Psoas muscle (tissue), 8 donors: ENCODE data around the gene FKBP5. TPM values are rescaled to one million over a fixed set of nuclear protein-coding genes. Genes with fewer than 3 reads are reported as not detected.
A peak's percentile ranks its signal among the peaks of the same experiment; 100 is the strongest.
"Not testable (repeated sequence)": the region's sequence is repeated elsewhere in the genome, so short reads cannot be mapped to it uniquely, and the experiment has no call there.

ENCODE experiments used
- ATAC-seq, 4 donors: fragments of 200-7000 bp; cut with Tn5 transposase; one replicate each; pipeline ENCODE4 v1.9.1; 2020; ENCODE audit warnings: moderate library complexity in 3 of 4, mild to moderate bottlenecking in 2 of 4
- DNase-seq, 2 donors: peaks; one replicate each; pipeline ENCODE4 v3.0.0-alpha.2; 2020
- H3K27ac ChIP-seq: fragments of 200-600 bp; one replicate; pipeline ENCODE4 v1.8.0; 2022
- H3K27me3 ChIP-seq, 3 donors: fragments of 200-600 bp in 1 of 3; one replicate each; pipeline versions ENCODE4 v1.6.1 to v1.8.0; 2013 to 2022; ENCODE audit warnings: low read length in 2 of 3, mild to moderate bottlenecking in 2 of 3, moderate library complexity in 1 of 3; ENCODE audit not compliant: insufficient read depth in 3 of 3
- H3K36me3 ChIP-seq, 2 donors: fragments of 200-600 bp in 1 of 2; one replicate each; pipeline versions ENCODE4 v1.6.1 to v1.8.0; 2013 to 2022; ENCODE audit warnings: low read depth in 1 of 2, mild to moderate bottlenecking in 1 of 2, moderate library complexity in 1 of 2; ENCODE audit not compliant: insufficient read depth in 1 of 2
- H3K4me1 ChIP-seq: fragments of 200-600 bp; one replicate; pipeline ENCODE4 v1.8.0; 2022
- H3K4me3 ChIP-seq: fragments of 200-600 bp; one replicate; pipeline ENCODE4 v1.8.0; 2022; ENCODE audit warnings: mild to moderate bottlenecking
- H3K9me3 ChIP-seq: fragments of 200-600 bp; one replicate; pipeline ENCODE4 v1.8.0; 2022
- WGBS, 3 donors: extraction: QIAGEN DNeasy Blood & Tissue Kit; methylation state at CpG; one replicate each; pipeline versions ENCODE4 v1.1.6 to v1.1.7; 2013; 5-methylcytosine and 5-hydroxymethylcytosine counted together
- intact Hi-C, 2 donors: fragments of 100-400 bp; cut with DNase I; formaldehyde crosslinking; loops; one replicate each; pipeline versions ENCODE4 v1.11.0 to v1.14.2; 2022
- polyA plus RNA-seq, 3 donors: library from polyadenylated mRNA; stranded (reverse); fragments of 200-250 nt; gene quantifications; one replicate each; pipeline ENCODE4 v1.2.3, GENCODE V29; 2013
- total RNA-seq, 4 donors: library from RNA; stranded (reverse); fragmentation: NEBNext Ultra II Directional in 2 of 4; extraction: Animal tissue kit (Norgen Biotek cat#: 25700) in 2 of 4; gene quantifications; one replicate each; pipeline versions ENCODE4 v1.2.1 to v1.2.4, GENCODE V29; 2021 to 2023
- TF ChIP-seq, protein P1 (sequence below): fragments of 200-600 bp; IDR thresholded peaks from one replicate; pipeline ENCODE4 v1.8.0; 2022; ENCODE audit warnings: antibody characterized with exemption
- donor health status: healthy with polysubstance abuse.
- donor health status: DM: no; HTN: no; CAD: no; lungs with moderate emphysema.
- donor health status: Bipolar disorder and iron deficiency.
- donor health status: healthy.
- donor health status: DM: yes; HTN: yes; CAD: no.
- donor health status: DM: no; HTN: no; CAD: no.
- donor health status: DM: no; HTN: no; CAD: no.
- donor health status: DM: yes; HTN: yes; CAD: no.

FKBP5 gene
- total and polyA plus RNA-seq, 7 donors: 56.5 to 1,905 (median 542) TPM

DNA sequence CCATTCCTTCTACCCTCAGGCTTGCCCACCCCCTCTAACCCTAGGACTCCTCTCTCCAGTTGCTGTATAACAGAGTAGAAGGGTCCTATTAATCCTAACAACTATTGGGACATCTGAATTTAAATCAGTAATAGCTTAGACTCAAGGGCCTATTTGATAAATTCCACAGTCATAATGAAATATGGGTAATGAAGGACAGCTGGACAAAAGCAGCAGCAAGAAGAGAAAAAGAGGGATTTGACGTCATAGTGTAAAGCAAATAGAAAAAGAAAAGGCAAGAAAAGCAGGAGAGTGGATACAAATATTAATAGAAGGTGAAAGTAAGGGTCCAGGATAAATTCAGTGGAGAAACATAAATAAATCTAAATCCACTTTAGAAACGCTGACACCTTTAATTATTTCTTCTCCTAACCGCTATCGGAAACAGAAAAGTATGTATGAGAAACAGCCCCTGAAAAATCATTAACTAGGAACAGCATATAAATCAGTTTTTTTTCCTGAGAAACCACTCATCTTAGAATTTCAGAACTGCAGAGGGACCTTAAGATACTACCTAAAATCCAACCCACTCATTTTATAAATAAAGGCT lies 12.8 kb downstream of the FKBP5 start:
- Histone ChIP-seq H3K27me3 (no peaks in the 10 kb centered on the region), H3K9me3 (no peaks in the 10 kb centered on the region), H3K4me3 (no peak overlapping the region), H3K36me3 (peaks cover 5 to 32% of the 10 kb centered on the region in 2 donors), H3K27ac (peak overlapping the region; percentile 8), H3K4me1 (peaks cover 60% of the 10 kb centered on the region)
- DNase-seq (no peak), ATAC-seq (no peak)
- intact Hi-C loops: no loop called here
- 70 to 89% (median 82%) methylated on average over 4 of the region's 4 CpGs for WGBS, 3 donors
- TF ChIP-seq, protein P1, sequence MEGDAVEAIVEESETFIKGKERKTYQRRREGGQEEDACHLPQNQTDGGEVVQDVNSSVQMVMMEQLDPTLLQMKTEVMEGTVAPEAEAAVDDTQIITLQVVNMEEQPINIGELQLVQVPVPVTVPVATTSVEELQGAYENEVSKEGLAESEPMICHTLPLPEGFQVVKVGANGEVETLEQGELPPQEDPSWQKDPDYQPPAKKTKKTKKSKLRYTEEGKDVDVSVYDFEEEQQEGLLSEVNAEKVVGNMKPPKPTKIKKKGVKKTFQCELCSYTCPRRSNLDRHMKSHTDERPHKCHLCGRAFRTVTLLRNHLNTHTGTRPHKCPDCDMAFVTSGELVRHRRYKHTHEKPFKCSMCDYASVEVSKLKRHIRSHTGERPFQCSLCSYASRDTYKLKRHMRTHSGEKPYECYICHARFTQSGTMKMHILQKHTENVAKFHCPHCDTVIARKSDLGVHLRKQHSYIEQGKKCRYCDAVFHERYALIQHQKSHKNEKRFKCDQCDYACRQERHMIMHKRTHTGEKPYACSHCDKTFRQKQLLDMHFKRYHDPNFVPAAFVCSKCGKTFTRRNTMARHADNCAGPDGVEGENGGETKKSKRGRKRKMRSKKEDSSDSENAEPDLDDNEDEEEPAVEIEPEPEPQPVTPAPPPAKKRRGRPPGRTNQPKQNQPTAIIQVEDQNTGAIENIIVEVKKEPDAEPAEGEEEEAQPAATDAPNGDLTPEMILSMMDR: no peak

DNA sequence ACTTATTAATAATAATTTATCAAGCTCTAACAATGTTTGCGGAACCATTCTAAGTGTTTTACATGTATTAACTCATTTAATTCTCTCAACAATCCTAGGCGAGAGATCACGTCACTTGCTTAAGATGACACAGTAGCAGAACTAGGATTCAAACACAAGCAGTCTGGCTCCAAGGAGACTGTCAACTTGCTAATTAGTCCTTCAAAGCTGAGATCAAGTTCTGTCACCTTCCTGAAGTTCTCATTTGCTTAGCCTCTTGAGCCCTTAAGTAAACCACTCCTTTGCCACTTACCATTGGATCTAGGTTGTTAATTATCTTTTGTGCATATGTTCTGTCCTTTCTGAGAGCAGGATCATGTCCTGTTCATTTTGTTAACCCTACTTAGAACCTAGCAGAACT lies 14.1 kb downstream of the FKBP5 start:
- peaks cover 5 to 26% of the 10 kb centered on the region in 2 donors for H3K36me3 ChIP-seq
- no peaks in the 10 kb centered on the region for H3K9me3 ChIP-seq
- no peaks in the 10 kb centered on the region for H3K27me3 ChIP-seq
- DNase-seq (no peak), ATAC-seq (peak in 2 of 4 donors; percentile 14 to 26)
- peak overlapping the region; percentile 8 for H3K27ac ChIP-seq
- intact Hi-C loops: no loop called here
- H3K4me3 ChIP-seq: no peak overlapping the region
- TF ChIP-seq, protein P1: no peak
- H3K4me1 ChIP-seq: peaks cover 62% of the 10 kb centered on the region
- WGBS, 3 donors: 78 to 96% (median 87%) methylated on average over 3 of the region's 3 CpGs

DNA sequence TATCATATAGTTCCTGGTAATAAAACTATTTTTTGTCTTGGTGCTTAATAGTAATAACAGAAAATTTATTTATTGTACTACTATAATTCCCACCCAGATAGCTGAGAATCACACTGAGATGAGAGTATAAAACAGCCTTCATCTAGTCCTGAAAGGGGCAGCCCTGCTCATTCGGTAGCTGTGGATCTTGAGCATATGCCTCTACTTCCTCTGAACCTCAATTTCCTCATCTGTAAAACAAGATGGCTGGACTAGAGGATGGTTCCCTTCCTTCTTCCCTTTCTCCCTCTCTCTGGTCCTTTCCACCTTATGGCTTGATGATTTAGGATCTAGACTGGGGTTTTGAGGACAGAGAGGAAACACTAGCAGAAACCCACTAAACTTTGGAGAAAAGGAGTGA lies 15.0 kb downstream of the FKBP5 start:
- 75 to 87% (median 85%) methylated on average over 1 of the region's 1 CpG for WGBS, 3 donors
- DNase-seq: no peak
- TF ChIP-seq, protein P1: no peak
- peaks cover 65% of the 10 kb centered on the region for H3K4me1 ChIP-seq
- no peak overlapping the region for H3K4me3 ChIP-seq
- no peaks in the 10 kb centered on the region for H3K27me3 ChIP-seq
- intact Hi-C loops: no loop called here
- no peaks in the 10 kb centered on the region for H3K9me3 ChIP-seq
- ATAC-seq: peak in 2 of 4 donors; percentile 14
- peak overlapping the region; percentile 8 for H3K27ac ChIP-seq
- peaks cover 5 to 17% of the 10 kb centered on the region in 2 donors for H3K36me3 ChIP-seq

DNA sequence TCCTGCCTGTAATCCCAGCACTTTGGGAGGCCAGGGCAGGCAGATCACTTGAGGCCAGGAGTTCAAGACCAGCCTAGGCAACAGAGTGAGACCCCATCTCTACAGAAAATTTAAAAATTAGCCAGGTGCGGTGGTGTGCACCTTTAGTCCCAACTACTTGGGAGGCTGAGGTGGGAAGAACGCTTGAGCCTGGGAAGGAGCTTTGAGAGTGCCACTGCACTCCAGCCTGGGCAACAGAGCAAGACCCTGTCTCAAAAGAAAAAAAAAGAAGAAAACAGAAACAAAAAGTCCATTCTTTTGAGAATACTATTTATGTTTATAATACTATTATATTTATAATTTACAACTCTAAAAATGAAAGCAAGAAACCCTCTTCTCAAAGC lies 15.4 kb downstream of the FKBP5 start:
- WGBS, 3 donors: 96 to 98% (median 96%) methylated on average over 2 of the region's 2 CpGs
- Histone ChIP-seq H3K27ac (peak overlapping the region; percentile 8), H3K4me1 (peaks cover 65% of the 10 kb centered on the region), H3K36me3 (peaks cover 5 to 13% of the 10 kb centered on the region in 2 donors)
- intact Hi-C loops, H3K27me3 ChIP-seq, H3K9me3 ChIP-seq, H3K4me3 ChIP-seq, DNase-seq: not testable (repeated sequence)
- ATAC-seq: peak in 1 of 4 donors; percentile 2

- peak in 1 of 2 donors; percentile 39 for DNase-seq
- 91 to 96% (median 95%) methylated on average over 9 of the region's 9 CpGs for WGBS, 3 donors
- intact Hi-C loops, H3K4me3 ChIP-seq, H3K27me3 ChIP-seq, H3K9me3 ChIP-seq, ATAC-seq: not testable (repeated sequence)
- peak overlapping the region; percentile 73 for H3K27ac ChIP-seq
- H3K36me3 ChIP-seq: peaks cover 2 to 12% of the 10 kb centered on the region in 2 donors
- H3K4me1 ChIP-seq: peaks cover 69% of the 10 kb centered on the region
These were observed 18.3 kb downstream of the FKBP5 start for GRCh38 chr6:35670453-35670852.
